Osteoblast (primary cell): Measurements from ENCODE around the gene TMSB4X. TPM values are rescaled to one million over a fixed set of nuclear protein-coding genes. Genes with fewer than 3 reads are reported as not detected.

Source experiments
- DNase-seq: peaks from one replicate; pipeline ENCODE4 v3.0.0; 2011; ENCODE audit warnings: low spot score, mixed read lengths; ENCODE audit not compliant: insufficient read length; ENCODE audit errors: missing footprints
- H2AFZ ChIP-seq: 2 replicates; pipeline ENCODE4 v1.6.0; 2011; ENCODE audit warnings: mild to moderate bottlenecking, low read length
- H3K27ac ChIP-seq: 2 replicates; pipeline ENCODE4 v1.5.1; 2011; ENCODE audit warnings: mild to moderate bottlenecking, low read depth, low read length, moderate library complexity
- H3K27me3 ChIP-seq: 2 replicates; pipeline ENCODE4 v1.6.0; 2012; ENCODE audit warnings: mild to moderate bottlenecking, control low read depth, inconsistent platforms, low read length, moderate library complexity; ENCODE audit not compliant: insufficient read depth
- H3K36me3 ChIP-seq: 2 replicates; pipeline ENCODE4 v1.5.1; 2011; ENCODE audit warnings: mild to moderate bottlenecking, low read length, control low read depth, moderate library complexity; ENCODE audit not compliant: insufficient read depth
- H3K4me1 ChIP-seq: 2 replicates; pipeline ENCODE4 v1.5.1; 2011; ENCODE audit warnings: mild to moderate bottlenecking, low read length, control low read depth, moderate library complexity; ENCODE audit not compliant: insufficient read depth
- H3K4me2 ChIP-seq: 2 replicates; pipeline ENCODE4 v1.6.0; 2011; ENCODE audit warnings: mild to moderate bottlenecking, low read length; ENCODE audit not compliant: insufficient read depth
- H3K4me3 ChIP-seq: fragments of 200-600 bp; sonication (generic); 3 replicates; pipeline ENCODE4 v1.5.1; 2012; ENCODE audit warnings: mild to moderate bottlenecking, low read length, inconsistent platforms; ENCODE audit not compliant: insufficient read depth
- H3K79me2 ChIP-seq: 2 replicates; pipeline ENCODE4 v1.6.0; 2012; ENCODE audit warnings: mild to moderate bottlenecking, low read length, control low read depth, inconsistent platforms; ENCODE audit not compliant: insufficient read depth
- H3K9me3 ChIP-seq: 2 replicates; pipeline ENCODE4 v1.5.1; 2011; ENCODE audit warnings: low read depth, low read length, control low read depth
- H4K20me1 ChIP-seq: 2 replicates; pipeline ENCODE4 v1.6.0; 2012; ENCODE audit warnings: mild to moderate bottlenecking, low read length, control low read depth; ENCODE audit not compliant: insufficient read depth
- total RNA-seq: library from RNA; depleted of rRNA; stranded (reverse); fragments of >200 nt; gene quantifications from 2 replicates; pipeline ENCODE4 v1.2.3, GENCODE V29; 2012
- TF ChIP-seq, protein P1 (sequence below): IDR thresholded peaks from 2 replicates; pipeline ENCODE4 v1.5.1; 2011; ENCODE audit warnings: mild to moderate bottlenecking, low read depth, low read length, moderate library complexity; ENCODE audit errors: extremely low read depth

Gene TMSB4X
- total RNA-seq, 1 donor, result 5,120 TPM

DNA sequence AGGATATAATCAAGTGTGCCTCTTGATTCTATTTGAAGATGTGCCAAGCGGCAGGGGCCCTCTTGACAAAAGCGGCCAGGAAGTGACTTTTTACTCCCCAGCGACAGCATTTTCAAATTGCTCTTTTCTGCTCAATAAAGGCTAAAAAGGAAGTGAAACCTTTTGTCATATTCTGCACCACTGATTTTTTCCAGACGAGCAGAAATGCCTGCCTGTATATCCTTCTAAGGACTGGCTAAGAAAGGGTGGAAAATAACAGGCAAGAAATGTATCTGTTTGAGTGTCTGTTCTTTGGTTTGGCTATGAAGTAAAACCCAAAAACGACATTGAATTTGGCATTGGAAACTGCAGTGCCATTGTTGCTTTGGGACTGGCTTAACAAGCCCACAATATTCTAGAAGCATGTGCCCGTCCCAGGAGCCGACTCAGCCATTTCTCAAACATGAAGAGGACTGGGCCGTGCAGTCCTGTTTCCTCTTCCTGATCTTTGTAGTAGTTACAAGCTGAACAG, 25.4 kb downstream of the TMSB4X start:
- no peaks in the 10 kb centered on the region for H3K79me2 ChIP-seq
- peak overlapping the region; percentile 77 for H2AFZ ChIP-seq
- no peaks in the 10 kb centered on the region for H4K20me1 ChIP-seq
- no peaks in the 10 kb centered on the region for H3K9me3 ChIP-seq
- peak overlapping the region; percentile 23 for H3K4me2 ChIP-seq
- H3K27ac ChIP-seq, result peak overlapping the region; percentile 47
- H3K36me3 ChIP-seq, result no peaks in the 10 kb centered on the region
- H3K27me3 ChIP-seq, result no peaks in the 10 kb centered on the region
- TF ChIP-seq, protein P1, sequence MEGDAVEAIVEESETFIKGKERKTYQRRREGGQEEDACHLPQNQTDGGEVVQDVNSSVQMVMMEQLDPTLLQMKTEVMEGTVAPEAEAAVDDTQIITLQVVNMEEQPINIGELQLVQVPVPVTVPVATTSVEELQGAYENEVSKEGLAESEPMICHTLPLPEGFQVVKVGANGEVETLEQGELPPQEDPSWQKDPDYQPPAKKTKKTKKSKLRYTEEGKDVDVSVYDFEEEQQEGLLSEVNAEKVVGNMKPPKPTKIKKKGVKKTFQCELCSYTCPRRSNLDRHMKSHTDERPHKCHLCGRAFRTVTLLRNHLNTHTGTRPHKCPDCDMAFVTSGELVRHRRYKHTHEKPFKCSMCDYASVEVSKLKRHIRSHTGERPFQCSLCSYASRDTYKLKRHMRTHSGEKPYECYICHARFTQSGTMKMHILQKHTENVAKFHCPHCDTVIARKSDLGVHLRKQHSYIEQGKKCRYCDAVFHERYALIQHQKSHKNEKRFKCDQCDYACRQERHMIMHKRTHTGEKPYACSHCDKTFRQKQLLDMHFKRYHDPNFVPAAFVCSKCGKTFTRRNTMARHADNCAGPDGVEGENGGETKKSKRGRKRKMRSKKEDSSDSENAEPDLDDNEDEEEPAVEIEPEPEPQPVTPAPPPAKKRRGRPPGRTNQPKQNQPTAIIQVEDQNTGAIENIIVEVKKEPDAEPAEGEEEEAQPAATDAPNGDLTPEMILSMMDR, result no peak
- H3K4me1 ChIP-seq, result peaks cover 24% of the 10 kb centered on the region
- peak; percentile 60 for DNase-seq
- H3K4me3 ChIP-seq, result no peak overlapping the region

DNA sequence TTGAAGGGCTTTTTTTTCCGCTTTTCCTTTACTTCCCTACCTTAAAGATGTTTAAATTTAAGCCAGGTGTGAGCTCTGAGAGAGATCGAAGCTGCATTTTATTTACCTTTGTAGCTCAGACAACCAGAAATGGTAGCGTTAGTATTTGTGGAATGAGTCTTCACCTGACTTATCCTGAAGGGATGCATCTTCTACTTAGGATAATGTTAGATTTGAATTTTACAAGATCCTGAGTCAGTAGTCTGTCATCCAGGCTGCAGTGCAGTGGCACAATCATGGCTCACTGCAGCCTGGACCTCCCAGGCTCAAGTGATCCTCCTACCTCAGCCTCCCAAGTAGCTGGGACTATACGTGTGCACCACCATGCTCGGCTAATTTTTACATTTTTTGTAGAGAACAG, 26.2 kb downstream of the TMSB4X start:
- no peak overlapping the region for H3K4me3 ChIP-seq
- H4K20me1 ChIP-seq, result no peaks in the 10 kb centered on the region
- no peaks in the 10 kb centered on the region for H3K36me3 ChIP-seq
- H3K27me3 ChIP-seq, result no peaks in the 10 kb centered on the region
- TF ChIP-seq, protein P1, result no peak
- no peaks in the 10 kb centered on the region for H3K79me2 ChIP-seq
- no peak for DNase-seq
- no peak overlapping the region for H3K4me2 ChIP-seq
- peak overlapping the region; percentile 28 for H3K27ac ChIP-seq
- peaks cover 32% of the 10 kb centered on the region for H3K4me1 ChIP-seq
- no peak overlapping the region for H2AFZ ChIP-seq
- no peaks in the 10 kb centered on the region for H3K9me3 ChIP-seq

DNA sequence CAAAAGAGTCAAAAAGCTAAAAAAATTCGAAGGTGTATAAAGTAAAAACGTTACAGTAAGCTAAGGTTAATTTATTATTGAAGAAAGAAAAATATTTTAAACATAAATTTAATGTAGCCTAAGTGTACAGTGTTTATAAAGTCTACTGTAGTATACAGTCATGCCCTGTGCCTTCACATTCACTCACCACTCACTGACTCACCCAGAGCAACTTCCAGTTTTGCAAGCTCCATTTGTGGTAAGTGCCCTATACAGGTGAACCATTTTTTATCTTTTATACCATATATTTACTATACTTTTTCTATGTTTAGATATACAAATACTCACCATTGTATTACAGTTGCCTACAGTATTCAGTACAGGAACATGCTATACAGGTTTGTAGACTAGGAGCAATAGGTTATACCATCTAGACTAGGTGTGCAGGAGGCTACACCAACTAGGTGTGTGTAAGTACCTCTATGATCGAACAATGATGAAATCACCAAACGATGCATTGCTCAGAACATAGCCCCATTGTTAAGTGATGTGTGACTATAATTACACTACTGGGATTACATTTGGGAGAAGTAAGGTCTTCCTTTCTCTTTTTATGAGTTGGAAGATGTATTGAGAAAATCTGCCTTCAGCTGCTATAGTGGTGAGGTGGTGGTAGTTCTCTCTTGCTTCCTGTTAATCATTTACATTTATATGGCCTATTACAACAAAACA, 27.2 kb downstream of the TMSB4X start:
- H3K27ac ChIP-seq, result no peak overlapping the region
- H3K27me3 ChIP-seq, result no peaks in the 10 kb centered on the region
- H3K4me2 ChIP-seq, result no peak overlapping the region
- H3K4me1 ChIP-seq, result peaks cover 40% of the 10 kb centered on the region
- no peaks in the 10 kb centered on the region for H3K36me3 ChIP-seq
- H3K79me2 ChIP-seq, result no peaks in the 10 kb centered on the region
- no peak overlapping the region for H3K4me3 ChIP-seq
- no peak overlapping the region for H2AFZ ChIP-seq
- H3K9me3 ChIP-seq, result no peaks in the 10 kb centered on the region
- no peak for DNase-seq
- TF ChIP-seq, protein P1, result no peak
- H4K20me1 ChIP-seq, result no peaks in the 10 kb centered on the region

DNA sequence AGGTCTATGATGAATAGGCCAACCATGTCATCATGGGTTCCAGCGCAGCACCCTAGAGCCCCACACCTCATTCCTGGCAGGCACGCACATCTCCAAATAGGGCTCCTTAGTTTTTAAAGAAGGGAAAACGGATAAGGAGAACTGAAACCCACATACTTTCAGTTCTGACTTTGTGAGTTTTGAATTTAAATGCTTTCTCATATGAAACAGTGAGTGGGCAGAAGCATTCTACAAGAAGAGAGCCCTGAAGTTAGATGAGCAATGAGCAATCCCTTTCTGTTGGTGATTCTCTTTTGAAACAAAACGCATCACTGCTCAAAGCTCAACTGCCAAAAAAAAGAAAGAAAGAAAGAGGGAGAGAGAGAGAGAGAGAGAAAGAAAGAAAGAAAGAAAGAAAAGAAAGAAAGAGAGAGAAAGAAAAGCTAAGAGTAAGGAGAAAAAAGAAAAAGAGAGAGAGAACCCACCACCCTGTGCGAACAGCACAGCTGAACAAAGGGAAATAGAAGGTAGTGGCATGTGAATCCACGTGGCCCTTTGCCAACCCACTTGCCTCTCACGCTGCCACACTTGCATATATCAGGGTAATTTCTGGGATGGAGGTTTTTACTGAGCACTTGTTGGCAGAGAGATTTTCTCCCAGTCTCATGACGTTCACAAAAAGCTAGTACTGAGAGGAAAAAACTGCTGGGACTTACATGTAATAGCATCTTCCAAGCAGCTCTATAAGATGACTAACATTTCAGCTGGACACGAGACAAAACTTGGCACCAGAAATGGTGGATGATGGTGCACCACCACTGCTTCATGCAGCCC, 31.0 kb downstream of the TMSB4X start:
- peak overlapping the region; percentile 88 for H3K27ac ChIP-seq
- TF ChIP-seq, protein P1, result no peak
- H2AFZ ChIP-seq, result no peak overlapping the region
- no peaks in the 10 kb centered on the region for H3K9me3 ChIP-seq
- H3K27me3 ChIP-seq, result no peaks in the 10 kb centered on the region
- H3K4me2 ChIP-seq, result peak overlapping the region; percentile 46
- H3K79me2 ChIP-seq, result no peaks in the 10 kb centered on the region
- H4K20me1 ChIP-seq, result no peaks in the 10 kb centered on the region
- DNase-seq, result peak; percentile 60
- H3K4me3 ChIP-seq, result no peak overlapping the region
- H3K36me3 ChIP-seq, result no peaks in the 10 kb centered on the region
- peaks cover 38% of the 10 kb centered on the region for H3K4me1 ChIP-seq
